ENCODE results near the gene PRICKLE4.

DNA sequence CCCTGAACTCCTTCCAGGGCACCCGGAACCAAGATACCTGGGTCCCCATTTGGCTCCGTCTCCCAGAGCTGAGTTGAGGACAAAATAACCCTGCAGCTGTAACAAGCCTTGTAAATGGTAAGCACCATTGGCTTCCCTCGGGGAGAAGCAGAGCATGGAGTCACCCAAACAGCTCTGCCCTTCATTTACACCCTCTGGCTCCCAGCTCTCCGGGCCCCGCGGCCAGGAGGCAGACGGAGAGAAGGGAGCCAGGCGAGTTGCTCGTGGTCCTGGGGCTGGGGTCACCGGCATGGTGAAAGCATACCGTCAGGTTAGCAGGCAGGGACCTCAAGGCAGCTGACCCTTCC, 47.2 kb upstream of the PRICKLE4 start:
- no peak for TF ChIP-seq EZH2 (IDR thresholded peaks at IDR 0.05; ENCODE audit: insufficient read depth, poor library complexity, severe bottlenecking)
- TF ChIP-seq EZH2phosphoT487 (IDR thresholded peaks at IDR 0.05; ENCODE audit: insufficient read depth, low read depth) = no peak

Measured in GM23248 (cell line).